ENCODE data around the gene ZNF367. TPM values are rescaled to one million over a fixed set of nuclear protein-coding genes. Genes with fewer than 3 reads are reported as not detected.

ZNF367 gene
- total RNA-seq, 4 donors from 2014 or later: 2.2 to 7.1 (median 4.6) TPM

DNA sequence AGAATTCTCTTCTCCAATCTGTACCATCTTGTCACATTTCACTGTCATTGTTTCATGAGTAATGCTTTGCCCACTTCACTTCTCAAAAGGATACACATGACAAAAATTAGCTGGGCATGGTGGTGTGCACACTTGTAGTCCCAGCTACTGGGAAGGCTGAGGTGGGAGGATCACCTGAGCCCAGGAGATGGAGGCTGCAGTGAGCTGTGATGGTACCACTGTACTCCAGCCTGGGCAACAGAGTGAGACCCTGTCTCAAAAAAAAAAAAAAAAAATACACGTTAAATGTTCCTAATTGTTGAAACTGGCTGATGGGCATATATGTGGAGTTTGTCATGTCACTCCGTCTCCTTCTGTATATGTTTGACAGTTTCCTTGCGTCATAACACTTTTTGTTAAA, 79.9 kb downstream of the ZNF367 start:
- peaks cover 0 to 21% (median 0%) of the 10 kb centered on the region in 3 donors for H3K36me3 ChIP-seq
- 89 to 96% methylated on average over 3 of the region's 3 CpGs for WGBS, 2 donors
- no peak for TF ChIP-seq CTCF (IDR thresholded peaks at IDR 0.05)
- no peak for TF ChIP-seq POLR2A (IDR thresholded peaks at IDR 0.05)
- no peaks in the 10 kb centered on the region for H3K27me3 ChIP-seq
- no peak overlapping the region for H3K4me3 ChIP-seq
- DNase-seq: no peak
- peaks cover 0 to 29% (median 7%) of the 10 kb centered on the region in 3 donors for H3K4me1 ChIP-seq
- no peak overlapping the region for H3K27ac ChIP-seq
- no peaks in the 10 kb centered on the region for H3K9me3 ChIP-seq
- intact Hi-C loops (cut with DNase I): loop anchor here (10.0 kb wide), 1 partner anchor 77 kb away; the partner anchor contains the start of gene ZNF367

Other genes with a start within 250 kb of the ZNF367 start
- gene HSD17B3, start 116.2 kb downstream of the ZNF367 start, total RNA-seq: under 1 TPM in 1 of 4 donors, not detected in 3; 0.38 TPM
- 10 to 100 TPM; 10.3 to 28.5 (median 16.4) TPM for gene SLC35D2, start 34.7 kb downstream of the ZNF367 start, total RNA-seq
- gene HABP4, start 31.8 kb upstream of the ZNF367 start, total RNA-seq: 10 to 100 TPM in 1 of 4 donors, 1 to 10 TPM in 2, under 1 TPM in 1; 0.80 to 12.4 (median 2.7) TPM
- 10 to 100 TPM in 2 of 4 donors, 1 to 10 TPM in 2; 2.7 to 14.8 (median 9.1) TPM for gene CDC14B, start 201.5 kb upstream of the ZNF367 start, total RNA-seq
- 10 to 100 TPM in 1 of 4 donors, 1 to 10 TPM in 2, under 1 TPM in 1; 0.95 to 12.2 (median 5.6) TPM for gene PRXL2C, start 236.9 kb upstream of the ZNF367 start, total RNA-seq